NCI-H510A treated with DMSO at 0.1 percent for 48 hours (cell line): ENCODE data around the gene PPHLN1.

Source experiments
- DNase-seq: peaks from one replicate; lab custom pipeline; 2025; lab: John Stamatoyannopoulos, UW

PPHLN1 gene

GRCh38 chr12:42442888-42443287 is 116.9 kb downstream of the PPHLN1 start:
- DNase-seq, result no peak

GRCh38 chr12:42444192-42444943 is 118.4 kb downstream of the PPHLN1 start:
- no peak for DNase-seq

- DNase-seq, result no peak
Measured at GRCh38 chr12:42445891-42446290, 119.9 kb downstream of the PPHLN1 start.

- no peak for DNase-seq
Measured at GRCh38 chr12:42446761-42447160, 120.8 kb downstream of the PPHLN1 start.

- no peak for DNase-seq
Measured at GRCh38 chr12:42447371-42447786, 121.4 kb downstream of the PPHLN1 start.

- no peak for DNase-seq
Measured at GRCh38 chr12:42448841-42449240, 122.9 kb downstream of the PPHLN1 start.

- DNase-seq, result no peak
Measured at GRCh38 chr12:42450248-42450647, 124.3 kb downstream of the PPHLN1 start.

- no peak for DNase-seq
Measured at GRCh38 chr12:42458575-42458974, 132.6 kb downstream of the PPHLN1 start.

- no peak for DNase-seq
Measured at GRCh38 chr12:42459336-42459847, 133.4 kb downstream of the PPHLN1 start.

GRCh38 chr12:42462486-42462885 is 136.5 kb downstream of the PPHLN1 start:
- no peak for DNase-seq

- no peak for DNase-seq
Measured at GRCh38 chr12:42463671-42464070, 137.7 kb downstream of the PPHLN1 start.

GRCh38 chr12:42468341-42468821 is 142.4 kb downstream of the PPHLN1 start:
- no peak for DNase-seq

GRCh38 chr12:42468921-42469320 is 143.0 kb downstream of the PPHLN1 start:
- no peak for DNase-seq

GRCh38 chr12:42469355-42470175 is 143.6 kb downstream of the PPHLN1 start:
- no peak for DNase-seq

GRCh38 chr12:42472376-42472775 is 146.4 kb downstream of the PPHLN1 start:
- DNase-seq, result no peak

GRCh38 chr12:42473130-42473529 is 147.2 kb downstream of the PPHLN1 start:
- DNase-seq, result no peak

- no peak for DNase-seq
Measured at GRCh38 chr12:42473561-42473960, 147.6 kb downstream of the PPHLN1 start.

GRCh38 chr12:42474391-42474790 is 148.4 kb downstream of the PPHLN1 start:
- no peak for DNase-seq

- DNase-seq, result no peak
Measured at GRCh38 chr12:42475106-42475505, 149.1 kb downstream of the PPHLN1 start.

- DNase-seq, result no peak
Measured at GRCh38 chr12:42477941-42478340, 152.0 kb downstream of the PPHLN1 start.

GRCh38 chr12:42481368-42481767 is 155.4 kb downstream of the PPHLN1 start:
- DNase-seq, result no peak

GRCh38 chr12:42482041-42482747 is 156.2 kb downstream of the PPHLN1 start:
- no peak for DNase-seq
